Type B pancreatic cell (in vitro differentiated cells): Measurements from ENCODE around the gene EPM2A. TPM values are rescaled to one million over a fixed set of nuclear protein-coding genes. Genes with fewer than 3 reads are reported as not detected.
"Not testable (repeated sequence)": the region's sequence is repeated elsewhere in the genome, so short reads cannot be mapped to it uniquely, and the experiment has no call there.

Experiments
- DNase-seq: peaks from one replicate; pipeline ENCODE4 v3.0.0; 2021; ENCODE audit warnings: mixed read lengths; ENCODE audit not compliant: unreplicated experiment; ENCODE audit errors: extremely low spot score
- H3K27ac Mint-ChIP-seq: 2 replicates; pipeline ENCODE4 v1.8.0; 2021; ENCODE audit warnings: mild to moderate bottlenecking, mixed read lengths
- H3K27me3 Mint-ChIP-seq: 2 replicates; pipeline ENCODE4 v1.8.0; 2021; ENCODE audit warnings: mixed read lengths
- H3K36me3 Mint-ChIP-seq: 2 replicates; pipeline ENCODE4 v1.8.0; 2021; ENCODE audit warnings: mixed read lengths
- H3K4me1 Mint-ChIP-seq: one replicate; pipeline ENCODE4 v1.8.0; 2021; ENCODE audit warnings: mixed read lengths; ENCODE audit not compliant: unreplicated experiment
- H3K4me3 Mint-ChIP-seq: 2 replicates; pipeline ENCODE4 v1.8.0; 2021; ENCODE audit warnings: mild to moderate bottlenecking, mixed read lengths
- H3K9me3 Mint-ChIP-seq: 2 replicates; pipeline ENCODE4 v1.8.0; 2021; ENCODE audit warnings: mixed read lengths
- CTCF ChIP-seq: fragments of 200-600 bp; sonication (generic); conservative IDR thresholded peaks from 2 replicates; pipeline ENCODE4 v1.5.0; 2021; ENCODE audit warnings: antibody characterized with exemption, mild to moderate bottlenecking
- total RNA-seq: library from RNA; stranded (reverse); gene quantifications from 2 replicates; pipeline ENCODE4 v1.2.1, GENCODE V29; 2021; ENCODE audit warnings: low replicate concordance

EPM2A gene
- total RNA-seq, 1 donor from 2014 or later = 7.5 TPM

- Mint-ChIP-seq H3K27ac (peak overlapping the region; percentile 13), H3K4me3 (no peak overlapping the region)
These were observed 14.3 kb upstream of the EPM2A start for GRCh38 chr6:145749632-145750031.

GRCh38 chr6:145745861-145746260 lies 10.5 kb upstream of the EPM2A start:
- Mint-ChIP-seq H3K4me3 (no peak overlapping the region), H3K9me3 (peaks cover 12% of the 10 kb centered on the region), H3K27me3 (no peaks in the 10 kb centered on the region), H3K36me3 (peaks cover 3% of the 10 kb centered on the region), H3K4me1 (no peaks in the 10 kb centered on the region), H3K27ac (no peak overlapping the region)
- TF ChIP-seq CTCF = no peak
- no peak for DNase-seq

More at GRCh38 chr6:145749632-145750031, 14.3 kb upstream of the EPM2A start:
- peaks cover 3% of the 10 kb centered on the region for H3K36me3 Mint-ChIP-seq
- H3K27me3 Mint-ChIP-seq = no peaks in the 10 kb centered on the region
- no peak for TF ChIP-seq CTCF
- H3K9me3 Mint-ChIP-seq = peaks cover 12% of the 10 kb centered on the region
- H3K4me1 Mint-ChIP-seq = no peaks in the 10 kb centered on the region
- DNase-seq = no peak

GRCh38 chr6:145744619-145745018 lies 9.3 kb upstream of the EPM2A start:
- H3K4me3 Mint-ChIP-seq = no peak overlapping the region

GRCh38 chr6:145743332-145743731 lies 8.0 kb upstream of the EPM2A start:
- TF ChIP-seq CTCF = no peak
- H3K36me3 Mint-ChIP-seq = peaks cover 3% of the 10 kb centered on the region
- no peak overlapping the region for H3K27ac Mint-ChIP-seq
- H3K27me3 Mint-ChIP-seq = no peaks in the 10 kb centered on the region
- H3K9me3 Mint-ChIP-seq = peaks cover 10% of the 10 kb centered on the region
- no peak for DNase-seq
- no peaks in the 10 kb centered on the region for H3K4me1 Mint-ChIP-seq
- no peak overlapping the region for H3K4me3 Mint-ChIP-seq

More at GRCh38 chr6:145744619-145745018, 9.3 kb upstream of the EPM2A start:
- DNase-seq = no peak
- peaks cover 3% of the 10 kb centered on the region for H3K36me3 Mint-ChIP-seq
- no peaks in the 10 kb centered on the region for H3K27me3 Mint-ChIP-seq
- no peak for TF ChIP-seq CTCF
- no peaks in the 10 kb centered on the region for H3K4me1 Mint-ChIP-seq
- H3K27ac Mint-ChIP-seq = no peak overlapping the region
- H3K9me3 Mint-ChIP-seq = peaks cover 9% of the 10 kb centered on the region

GRCh38 chr6:145742472-145742871 lies 7.2 kb upstream of the EPM2A start:
- H3K27ac Mint-ChIP-seq, DNase-seq, H3K27me3 Mint-ChIP-seq, H3K36me3 Mint-ChIP-seq, H3K9me3 Mint-ChIP-seq, H3K4me3 Mint-ChIP-seq, H3K4me1 Mint-ChIP-seq: not testable (repeated sequence)

GRCh38 chr6:145739685-145740084 lies 4.4 kb upstream of the EPM2A start:
- not testable (repeated sequence) for H3K4me1 Mint-ChIP-seq, H3K4me3 Mint-ChIP-seq, H3K9me3 Mint-ChIP-seq, H3K27me3 Mint-ChIP-seq, H3K36me3 Mint-ChIP-seq, H3K27ac Mint-ChIP-seq, DNase-seq

- Mint-ChIP-seq H3K4me1 (no peaks in the 10 kb centered on the region), H3K27ac (no peak overlapping the region), H3K9me3 (peaks cover 4% of the 10 kb centered on the region), H3K36me3 (no peaks in the 10 kb centered on the region), H3K27me3 (no peaks in the 10 kb centered on the region), H3K4me3 (no peak overlapping the region)
- no peak for DNase-seq
- TF ChIP-seq CTCF = no peak
These were observed 2.9 kb upstream of the EPM2A start for GRCh38 chr6:145738265-145738664.
